GM19043 (cell line): Measurements from ENCODE around the gene TOMM22.
"Not testable (repeated sequence)": the region's sequence is repeated elsewhere in the genome, so short reads cannot be mapped to it uniquely, and the experiment has no call there.

ENCODE experiments used
- ATAC-seq: cut with Tn5 transposase; IDR thresholded peaks from one replicate; pipeline ENCODE4 v1.9.1; 2021; ENCODE audit warnings: low read depth; ENCODE audit not compliant: unreplicated experiment

The TOMM22 gene

GRCh38 chr22:38681582-38682335, at the start of gene TOMM22:
Gene TOMM22, plus strand, starts transcription at chr22:38681957. Its CDS starts 22 bp downstream, at chr22:38681979.
- ATAC-seq = peak; percentile 87

- ATAC-seq = no peak
These were observed 49.2 kb upstream of the TOMM22 start for GRCh38 chr22:38632528-38632927.

- no peak for ATAC-seq
These were observed 43.5 kb upstream of the TOMM22 start for GRCh38 chr22:38638216-38638615.

GRCh38 chr22:38638728-38639127, 43.0 kb upstream of the TOMM22 start:
- no peak for ATAC-seq

GRCh38 chr22:38641476-38642040, 40.2 kb upstream of the TOMM22 start:
- no peak for ATAC-seq

GRCh38 chr22:38644245-38644644, 37.5 kb upstream of the TOMM22 start:
- ATAC-seq = not testable (repeated sequence)

GRCh38 chr22:38645430-38645829, 36.3 kb upstream of the TOMM22 start:
- no peak for ATAC-seq

GRCh38 chr22:38649841-38650522, 31.8 kb upstream of the TOMM22 start:
- ATAC-seq = no peak

GRCh38 chr22:38652859-38653258, 28.9 kb upstream of the TOMM22 start:
- ATAC-seq = no peak

- no peak for ATAC-seq
These were observed 28.0 kb upstream of the TOMM22 start for GRCh38 chr22:38653741-38654140.

GRCh38 chr22:38655519-38656255, 26.1 kb upstream of the TOMM22 start:
- no peak for ATAC-seq

- no peak for ATAC-seq
These were observed 25.3 kb upstream of the TOMM22 start, which contains the start of the genes CBY1 and FAM227A for GRCh38 chr22:38656256-38657044. Gene CBY1, plus strand, starts transcription at chr22:38656638. Its CDS starts 11,417 bp downstream, at chr22:38668055. Gene FAM227A, minus strand, starts transcription at chr22:38656392. Its CDS starts 6,224 bp downstream, at chr22:38650168.

- ATAC-seq = no peak
These were observed 24.5 kb upstream of the TOMM22 start for GRCh38 chr22:38657045-38657909.

- ATAC-seq = no peak
These were observed 6.9 kb upstream of the TOMM22 start for GRCh38 chr22:38674888-38675287.

- no peak for ATAC-seq
These were observed 5.9 kb upstream of the TOMM22 start for GRCh38 chr22:38675833-38676232.

- no peak for ATAC-seq
These were observed 3.1 kb downstream of the TOMM22 start for GRCh38 chr22:38684895-38685294.

- ATAC-seq = no peak
These were observed 4.0 kb downstream of the TOMM22 start for GRCh38 chr22:38685761-38686160.

GRCh38 chr22:38689651-38690050, 7.9 kb downstream of the TOMM22 start:
- no peak for ATAC-seq

- no peak for ATAC-seq
These were observed 12.3 kb downstream of the TOMM22 start for GRCh38 chr22:38694049-38694448.
